ENCODE data around the gene OPCML.

DNA sequence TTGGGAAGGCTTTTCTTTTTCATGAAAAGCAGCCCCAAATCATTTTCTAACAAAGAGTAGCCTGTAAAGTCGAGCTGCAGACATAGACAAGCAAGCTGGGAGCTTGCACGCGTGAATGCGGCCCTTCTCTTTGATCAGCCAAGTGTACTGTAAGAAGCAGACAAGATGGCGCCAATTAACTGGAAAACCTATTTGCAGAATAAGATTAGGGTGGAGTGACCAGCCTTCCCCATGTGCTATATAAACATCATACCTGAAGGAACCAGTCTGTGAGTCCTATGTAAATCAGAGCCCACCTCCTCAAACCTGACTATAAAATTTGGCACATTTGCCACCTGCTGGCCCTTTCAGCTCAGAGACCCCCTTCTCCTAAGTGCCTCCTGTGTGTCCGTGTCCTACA is 982.7 kb downstream of the OPCML start:
- no peak for TF ChIP-seq CTCF (IDR thresholded peaks at IDR 0.05)
- TF ChIP-seq POLR2A (IDR thresholded peaks at IDR 0.05), result no peak

Measured in prostate gland (tissue), 2 donors.